GM19324 (cell line): ENCODE data around the gene DOCK2.
"Not testable (repeated sequence)": the region's sequence is repeated elsewhere in the genome, so short reads cannot be mapped to it uniquely, and the experiment has no call there.

Experiments used
- ATAC-seq: cut with Tn5 transposase; IDR thresholded peaks from one replicate; pipeline ENCODE4 v1.9.1; 2021; ENCODE audit warnings: mild to moderate bottlenecking, moderate library complexity; ENCODE audit not compliant: unreplicated experiment, low FRiP score

The DOCK2 gene

GRCh38 chr5:170070556-170071412 is 433.7 kb downstream of the DOCK2 start:
- ATAC-seq = no peak

DNA sequence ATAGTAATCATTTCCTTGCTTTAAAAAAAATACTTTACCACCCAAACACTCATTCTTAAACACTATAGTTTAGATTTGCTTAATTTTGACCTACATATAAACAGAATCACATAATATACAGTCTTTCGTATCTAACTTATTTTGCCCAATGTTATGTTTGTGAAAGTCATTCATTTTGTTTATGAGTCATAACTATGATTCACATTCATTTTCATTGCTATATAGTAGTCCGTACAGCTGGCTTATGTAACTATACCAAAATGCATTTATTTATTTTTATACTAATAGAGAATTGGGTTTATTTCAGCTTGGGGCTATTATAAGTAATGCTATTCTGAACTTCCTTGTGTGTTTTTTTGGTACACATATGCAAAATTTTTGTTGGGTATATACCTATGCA is 434.7 kb downstream of the DOCK2 start:
- ATAC-seq = no peak

GRCh38 chr5:170075696-170076095 is 438.6 kb downstream of the DOCK2 start:
- ATAC-seq = no peak

DNA sequence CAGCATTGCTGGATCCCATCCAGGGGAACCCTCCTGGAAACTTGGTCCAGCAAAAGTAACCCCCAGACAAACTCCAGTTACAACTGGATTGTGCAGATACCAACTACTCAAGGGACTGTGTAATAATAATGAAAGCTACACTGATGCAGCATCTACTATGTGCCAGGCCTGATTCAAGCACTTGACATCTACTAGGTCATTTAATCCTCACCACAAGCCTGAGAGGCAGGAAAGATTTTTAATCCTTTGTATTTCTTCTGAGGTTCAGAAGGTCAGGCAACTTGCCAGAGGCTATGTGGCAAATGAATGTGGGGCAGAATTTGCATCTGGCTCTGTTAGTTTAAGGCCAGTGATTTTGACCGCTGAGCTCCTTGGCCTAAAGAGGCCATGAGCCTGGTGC is 439.1 kb downstream of the DOCK2 start:
- no peak for ATAC-seq

- ATAC-seq = no peak
Observed at GRCh38 chr5:170076739-170077138, 439.7 kb downstream of the DOCK2 start.

- ATAC-seq = no peak
Observed at GRCh38 chr5:170077526-170077925, 440.5 kb downstream of the DOCK2 start.

GRCh38 chr5:170078458-170078857 is 441.4 kb downstream of the DOCK2 start:
- ATAC-seq = no peak

GRCh38 chr5:170078931-170079330 is 441.9 kb downstream of the DOCK2 start:
- no peak for ATAC-seq

- ATAC-seq = no peak
Observed at GRCh38 chr5:170080217-170080616, 443.1 kb downstream of the DOCK2 start.

DNA sequence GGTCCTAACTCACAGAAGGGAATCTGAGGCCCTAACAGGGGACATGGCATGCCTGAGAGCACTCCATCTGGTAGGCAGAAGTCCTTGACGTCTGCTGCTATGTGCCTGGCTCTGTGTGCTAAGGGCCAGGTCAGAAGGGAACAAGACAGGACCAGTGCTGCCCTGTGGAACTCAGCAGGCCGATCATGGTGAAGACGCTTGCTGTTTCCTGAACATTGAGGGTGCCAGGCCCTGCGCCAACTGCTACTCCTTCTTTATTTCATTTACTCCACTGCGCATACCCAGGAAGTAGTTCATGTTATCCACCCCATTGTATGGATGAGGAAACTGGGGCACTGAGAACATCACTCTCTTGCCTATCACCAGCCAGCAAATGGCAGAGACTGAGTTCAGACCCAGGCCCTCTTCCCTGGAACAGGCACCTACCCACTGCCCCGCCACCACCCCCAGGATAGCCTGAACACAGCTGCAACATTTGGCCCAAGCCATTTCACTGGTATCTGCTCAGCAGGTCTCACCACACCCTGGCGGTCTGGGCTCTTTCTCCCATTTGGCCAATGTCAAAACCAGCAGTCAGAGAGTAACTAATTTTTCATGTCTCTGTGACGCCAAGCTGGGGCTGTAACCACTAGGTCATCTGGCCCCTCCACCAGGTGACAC is 443.8 kb downstream of the DOCK2 start:
- no peak for ATAC-seq

DNA sequence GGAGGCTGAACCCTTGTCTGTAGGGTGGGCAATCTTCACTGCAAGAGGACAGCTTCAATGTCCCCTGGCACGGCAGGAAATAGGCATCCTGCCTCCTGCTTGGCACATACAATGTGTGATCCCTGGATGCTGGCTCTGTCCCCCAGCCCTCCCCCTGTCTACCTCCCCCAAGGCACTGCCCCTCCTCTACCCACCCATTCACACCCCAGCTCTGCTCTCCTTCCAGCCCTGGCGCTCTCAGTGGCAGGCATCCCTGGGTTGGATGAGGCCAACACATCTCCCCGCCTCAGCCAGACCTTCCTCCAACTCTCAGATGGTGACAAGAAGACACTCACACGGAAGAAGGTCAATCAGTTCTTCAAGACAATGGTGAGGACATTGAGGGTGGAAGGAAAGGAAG is 444.5 kb downstream of the DOCK2 start:
- no peak for ATAC-seq

GRCh38 chr5:170082701-170083100 is 445.6 kb downstream of the DOCK2 start:
- no peak for ATAC-seq

GRCh38 chr5:170087168-170087817 is 450.2 kb downstream of the DOCK2 start:
- ATAC-seq = no peak

- no peak for ATAC-seq
Observed at GRCh38 chr5:170092455-170093101, 455.5 kb downstream of the DOCK2 start.

DNA sequence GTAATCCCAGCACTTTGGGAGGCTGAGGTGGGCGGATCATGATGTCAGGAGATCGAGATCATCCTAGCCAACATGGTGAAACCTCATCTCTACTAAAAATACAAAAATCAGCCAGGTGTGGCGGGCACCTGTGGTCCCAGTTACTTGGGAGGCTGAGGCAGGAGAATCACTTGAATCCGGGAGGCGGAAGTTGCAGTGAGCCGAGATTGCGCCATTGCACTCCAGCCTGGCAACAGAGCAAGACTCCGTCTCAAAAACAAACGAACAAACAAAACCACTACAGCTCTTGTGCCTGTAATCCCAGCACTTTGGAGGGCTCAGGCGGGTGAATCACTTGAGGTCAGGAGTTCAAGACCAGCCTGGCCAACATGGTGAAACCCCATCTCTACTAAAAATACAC is 457.3 kb downstream of the DOCK2 start:
- not testable (repeated sequence) for ATAC-seq

DNA sequence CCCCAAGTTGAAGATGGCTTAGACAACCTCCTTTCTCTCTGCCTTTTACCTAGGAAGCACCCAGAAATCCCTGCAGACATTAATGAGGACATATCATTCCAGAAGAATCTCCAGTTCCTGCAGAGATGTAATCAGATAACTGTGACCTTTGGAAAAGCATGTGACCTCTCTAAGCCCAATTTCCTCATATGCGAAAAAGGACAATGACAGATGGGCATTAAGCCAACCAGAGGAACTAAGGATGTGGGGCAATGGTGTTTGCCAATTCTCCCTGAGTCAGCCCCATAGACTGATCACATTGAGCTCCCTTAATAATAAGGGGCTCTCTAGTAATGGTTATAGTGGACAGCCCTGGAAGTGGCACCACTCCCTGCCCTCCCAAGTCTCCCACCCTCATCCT is 458.6 kb downstream of the DOCK2 start:
- ATAC-seq = no peak

GRCh38 chr5:170097934-170098333 is 460.9 kb downstream of the DOCK2 start:
- ATAC-seq = no peak

- no peak for ATAC-seq
Observed at GRCh38 chr5:170100066-170100943, 463.2 kb downstream of the DOCK2 start.

DNA sequence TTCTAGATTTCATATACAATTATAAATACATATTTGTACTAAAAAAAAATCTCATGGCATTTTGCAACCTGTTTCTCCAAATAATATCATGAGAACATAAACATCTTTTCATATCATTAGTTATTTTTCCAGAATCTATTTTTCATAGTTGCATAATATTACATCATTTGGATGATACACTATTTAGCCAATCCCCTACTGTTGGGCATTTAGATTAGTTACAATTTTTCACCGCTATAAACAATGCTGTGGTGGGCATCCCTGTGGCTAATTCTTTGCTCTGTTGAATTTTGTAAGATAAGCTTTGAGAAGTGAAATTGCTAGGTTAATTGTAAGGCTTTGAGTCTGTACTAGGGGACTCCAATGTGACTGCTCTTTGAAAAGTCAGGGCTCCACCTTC is 466.4 kb downstream of the DOCK2 start:
- ATAC-seq = no peak

- ATAC-seq = no peak
Observed at GRCh38 chr5:170104299-170104698, 467.2 kb downstream of the DOCK2 start.
